ENCODE results near the gene ANO1. TPM values are rescaled to one million over a fixed set of nuclear protein-coding genes. Genes with fewer than 3 reads are reported as not detected.

ANO1 gene
- total RNA-seq, 1 experiment from 2014 or later, result 17.8 TPM

- H3K27me3 Mint-ChIP-seq (ENCODE audit: unreplicated experiment), result no peaks in the 10 kb centered on the region
- CTCF ChIA-PET, result no interaction called here
- intact Hi-C loops (cut with micrococcal nuclease; ENCODE audit: unreplicated experiment), result no loop called here
- no peaks in the 10 kb centered on the region for H3K36me3 Mint-ChIP-seq (ENCODE audit: insufficient read depth, unreplicated experiment)
- no peak overlapping the region for H3K4me3 Mint-ChIP-seq (ENCODE audit: low read depth, unreplicated experiment)
- H3K4me1 Mint-ChIP-seq (ENCODE audit: low read depth, unreplicated experiment), result peaks cover 9% of the 10 kb centered on the region
- TF ChIP-seq, protein P1, sequence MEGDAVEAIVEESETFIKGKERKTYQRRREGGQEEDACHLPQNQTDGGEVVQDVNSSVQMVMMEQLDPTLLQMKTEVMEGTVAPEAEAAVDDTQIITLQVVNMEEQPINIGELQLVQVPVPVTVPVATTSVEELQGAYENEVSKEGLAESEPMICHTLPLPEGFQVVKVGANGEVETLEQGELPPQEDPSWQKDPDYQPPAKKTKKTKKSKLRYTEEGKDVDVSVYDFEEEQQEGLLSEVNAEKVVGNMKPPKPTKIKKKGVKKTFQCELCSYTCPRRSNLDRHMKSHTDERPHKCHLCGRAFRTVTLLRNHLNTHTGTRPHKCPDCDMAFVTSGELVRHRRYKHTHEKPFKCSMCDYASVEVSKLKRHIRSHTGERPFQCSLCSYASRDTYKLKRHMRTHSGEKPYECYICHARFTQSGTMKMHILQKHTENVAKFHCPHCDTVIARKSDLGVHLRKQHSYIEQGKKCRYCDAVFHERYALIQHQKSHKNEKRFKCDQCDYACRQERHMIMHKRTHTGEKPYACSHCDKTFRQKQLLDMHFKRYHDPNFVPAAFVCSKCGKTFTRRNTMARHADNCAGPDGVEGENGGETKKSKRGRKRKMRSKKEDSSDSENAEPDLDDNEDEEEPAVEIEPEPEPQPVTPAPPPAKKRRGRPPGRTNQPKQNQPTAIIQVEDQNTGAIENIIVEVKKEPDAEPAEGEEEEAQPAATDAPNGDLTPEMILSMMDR (IDR thresholded peaks at IDR 0.05; ENCODE audit: unreplicated experiment), result no peak
- no peaks in the 10 kb centered on the region for H3K9me3 Mint-ChIP-seq (ENCODE audit: low read depth, unreplicated experiment)
- H3K27ac Mint-ChIP-seq (ENCODE audit: unreplicated experiment), result no peak overlapping the region
- no TSS peak for BruUV-seq (replicated peaks)
- no peak for DNase-seq
These were observed 142.0 kb downstream of the ANO1 start for GRCh38 chr11:70220136-70220535.

- CTCF ChIA-PET, result no interaction called here
- Mint-ChIP-seq H3K4me1 (ENCODE audit: low read depth, unreplicated experiment) (peaks cover 9% of the 10 kb centered on the region), H3K36me3 (ENCODE audit: insufficient read depth, unreplicated experiment) (no peaks in the 10 kb centered on the region), H3K27me3 (ENCODE audit: unreplicated experiment) (no peaks in the 10 kb centered on the region), H3K9me3 (ENCODE audit: low read depth, unreplicated experiment) (no peaks in the 10 kb centered on the region), H3K27ac (ENCODE audit: unreplicated experiment) (no peak overlapping the region), H3K4me3 (ENCODE audit: low read depth, unreplicated experiment) (no peak overlapping the region)
- intact Hi-C loops (cut with micrococcal nuclease; ENCODE audit: unreplicated experiment), result no loop called here
- no peak for DNase-seq
- TF ChIP-seq, protein P1 (IDR thresholded peaks at IDR 0.05; ENCODE audit: unreplicated experiment), result no peak
- no TSS peak for BruUV-seq (replicated peaks)
These were observed 142.8 kb downstream of the ANO1 start for GRCh38 chr11:70220920-70221319.

DNA sequence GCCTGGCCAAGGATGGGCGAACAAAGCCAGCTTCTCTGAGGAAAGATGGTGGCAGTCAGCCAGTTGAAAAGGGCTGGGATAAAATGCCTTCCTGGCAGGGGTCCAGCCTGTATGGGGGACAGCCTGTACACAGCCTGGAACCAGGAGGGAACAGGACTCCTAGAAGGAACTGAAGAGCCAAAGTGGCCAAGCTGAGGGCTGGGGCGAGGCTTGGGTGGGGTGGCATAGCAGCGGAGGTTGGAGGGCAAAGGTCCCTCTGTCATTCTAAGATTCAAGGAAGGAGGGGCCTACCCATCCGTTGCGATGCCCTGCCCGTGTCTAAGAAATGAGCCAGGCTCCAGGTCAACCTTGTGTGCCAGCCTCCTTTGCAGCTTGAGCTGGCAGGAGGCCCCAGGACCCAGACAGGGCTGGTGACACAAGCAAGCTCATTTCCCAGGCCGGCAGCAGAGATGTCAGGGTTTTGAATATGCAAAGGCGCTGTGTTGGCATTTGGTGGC is 147.6 kb downstream of the ANO1 start:
- Mint-ChIP-seq H3K9me3 (ENCODE audit: low read depth, unreplicated experiment) (no peaks in the 10 kb centered on the region), H3K27ac (ENCODE audit: unreplicated experiment) (no peak overlapping the region), H3K27me3 (ENCODE audit: unreplicated experiment) (no peaks in the 10 kb centered on the region), H3K4me1 (ENCODE audit: low read depth, unreplicated experiment) (no peaks in the 10 kb centered on the region), H3K36me3 (ENCODE audit: insufficient read depth, unreplicated experiment) (no peaks in the 10 kb centered on the region), H3K4me3 (ENCODE audit: low read depth, unreplicated experiment) (no peak overlapping the region)
- intact Hi-C loops (cut with micrococcal nuclease; ENCODE audit: unreplicated experiment), result no loop called here
- BruUV-seq (replicated peaks), result no TSS peak
- CTCF ChIA-PET, result no interaction called here
- TF ChIP-seq, protein P1 (IDR thresholded peaks at IDR 0.05; ENCODE audit: unreplicated experiment), result no peak
- DNase-seq, result no peak

DNA sequence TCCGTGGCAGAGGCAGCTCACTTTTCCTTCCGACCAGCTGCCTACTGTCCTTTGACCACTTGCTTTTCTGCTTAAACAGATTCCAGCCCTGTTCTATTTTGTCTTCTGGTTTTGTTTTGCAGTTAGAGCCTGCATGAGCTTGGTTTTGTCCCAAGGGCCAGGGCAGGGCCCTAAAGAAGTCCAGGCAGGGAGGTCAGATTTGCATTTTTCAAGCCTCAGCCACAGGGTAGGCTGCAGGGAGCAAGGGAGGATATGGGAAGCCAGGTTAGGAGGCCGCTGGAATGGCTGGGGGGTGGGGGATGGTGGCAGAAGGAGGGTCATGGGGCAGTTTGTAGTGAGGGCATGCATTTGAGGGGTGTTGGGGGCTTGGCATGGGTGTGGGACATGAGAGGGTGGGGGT is 148.1 kb downstream of the ANO1 start:
- H3K9me3 Mint-ChIP-seq (ENCODE audit: low read depth, unreplicated experiment), result no peaks in the 10 kb centered on the region
- CTCF ChIA-PET, result no interaction called here
- DNase-seq, result no peak
- no peaks in the 10 kb centered on the region for H3K4me1 Mint-ChIP-seq (ENCODE audit: low read depth, unreplicated experiment)
- H3K27ac Mint-ChIP-seq (ENCODE audit: unreplicated experiment), result no peak overlapping the region
- H3K27me3 Mint-ChIP-seq (ENCODE audit: unreplicated experiment), result no peaks in the 10 kb centered on the region
- BruUV-seq (replicated peaks), result no TSS peak
- H3K36me3 Mint-ChIP-seq (ENCODE audit: insufficient read depth, unreplicated experiment), result no peaks in the 10 kb centered on the region
- intact Hi-C loops (cut with micrococcal nuclease; ENCODE audit: unreplicated experiment), result no loop called here
- no peak overlapping the region for H3K4me3 Mint-ChIP-seq (ENCODE audit: low read depth, unreplicated experiment)
- TF ChIP-seq, protein P1 (IDR thresholded peaks at IDR 0.05; ENCODE audit: unreplicated experiment), result no peak
